Lung (tissue), 12 donors: ENCODE measurements around the gene SUPT3H. TPM values are rescaled to one million over a fixed set of nuclear protein-coding genes. Genes with fewer than 3 reads are reported as not detected.

Experiments used
- ATAC-seq: fragments of 200-7000 bp; cut with Tn5 transposase; one replicate; pipeline ENCODE4 v1.9.1; 2020; ENCODE audit warnings: moderate number of reproducible peaks; ENCODE audit not compliant: insufficient read depth, low FRiP score
- DNase-seq, 3 donors: peaks; one replicate each; pipeline ENCODE4 v3.0.0-alpha.2; 2013 to 2017
- H3K27ac ChIP-seq, 2 donors: one replicate each; pipeline ENCODE4 v1.5.1; 2013; ENCODE audit warnings: mild to moderate bottlenecking in 2 of 2, moderate library complexity in 2 of 2, control low read depth in 1 of 2, inconsistent platforms in 1 of 2, low read depth in 1 of 2, low read length in 1 of 2
- H3K27me3 ChIP-seq, 3 donors: one replicate each; pipeline ENCODE4 v1.5.1; 2013; ENCODE audit warnings: low read length in 2 of 3; ENCODE audit not compliant: control insufficient read depth in 3 of 3, insufficient read depth in 3 of 3
- H3K36me3 ChIP-seq, 4 donors: one replicate each; pipeline ENCODE4 v1.5.1; 2013; ENCODE audit warnings: low read length in 4 of 4, mild to moderate bottlenecking in 1 of 4, moderate library complexity in 1 of 4; ENCODE audit not compliant: control insufficient read depth in 4 of 4, insufficient read depth in 4 of 4
- H3K4me1 ChIP-seq, 5 donors: one replicate each; pipeline ENCODE4 v1.5.1; 2013; ENCODE audit warnings: low read length in 5 of 5, mild to moderate bottlenecking in 2 of 5, moderate library complexity in 1 of 5; ENCODE audit not compliant: control insufficient read depth in 5 of 5, insufficient read depth in 5 of 5
- H3K4me3 ChIP-seq: one replicate; pipeline ENCODE4 v1.5.1; 2013; ENCODE audit warnings: mild to moderate bottlenecking, control low read depth, moderate library complexity
- H3K9ac ChIP-seq, 2 donors: one replicate each; pipeline ENCODE4 v1.5.1; 2013; ENCODE audit warnings: low read length in 2 of 2, control low read depth in 1 of 2; ENCODE audit not compliant: insufficient read depth in 1 of 2
- H3K9me3 ChIP-seq, 4 donors: one replicate each; pipeline ENCODE4 v1.5.1; 2013; ENCODE audit warnings: low read length in 3 of 4, mild to moderate bottlenecking in 1 of 4, moderate library complexity in 1 of 4; ENCODE audit not compliant: control insufficient read depth in 4 of 4, insufficient read depth in 3 of 4
- WGBS, 2 donors: extraction: QIAGEN DNeasy Blood & Tissue Kit; methylation state at CpG; one replicate each; pipeline ENCODE4 v1.1.7; 2013; 5-methylcytosine and 5-hydroxymethylcytosine counted together
- polyA plus RNA-seq, 2 donors: library from polyadenylated mRNA; stranded (reverse); fragments of 200-250 nt; gene quantifications; one replicate each; pipeline ENCODE4 v1.2.1, GENCODE V29; 2013
- total RNA-seq, 2 donors: library from RNA; depleted of rRNA in 1 of 2; stranded (reverse); fragments of >200 nt in 1 of 2; gene quantifications; one replicate each; pipeline ENCODE4 v1.2.1, GENCODE V29; 2014 to 2021
- TF ChIP-seq, protein P1 (sequence below): IDR thresholded peaks from 2 replicates; pipeline ENCODE4 v1.5.1; 2012; ENCODE audit warnings: mild to moderate bottlenecking; ENCODE audit errors: control extremely low read depth, extremely low read depth
- donor health status: control.
- donor health status: control.
- donor health status: Bipolar disorder and iron deficiency.
- donor health status: healthy.
- donor health status: DM: yes; HTN: yes; CAD: no.

SUPT3H gene
- total and polyA plus RNA-seq, 4 donors, result 5.2 to 17.4 (median 8.2) TPM

DNA sequence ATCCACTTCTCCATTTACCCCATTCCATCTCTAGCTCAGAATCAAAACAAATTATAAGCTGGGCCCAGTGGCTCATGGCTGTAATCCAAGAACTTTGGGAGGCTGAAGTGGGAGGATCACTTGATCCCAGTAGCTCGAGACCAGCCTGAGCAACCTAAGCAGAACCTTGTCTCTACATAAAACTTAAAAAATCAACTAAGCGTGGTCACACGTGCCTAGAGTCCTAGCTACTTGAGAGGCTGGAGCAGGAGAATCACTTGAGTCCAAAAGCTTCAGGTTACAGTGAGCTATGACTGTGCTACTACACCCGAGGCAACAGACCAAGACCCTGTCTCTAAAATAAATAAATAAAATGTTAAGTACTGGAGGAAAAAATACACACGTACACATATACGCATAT lies 124.3 kb downstream of the SUPT3H start:
- Histone ChIP-seq H3K4me3 (no peak overlapping the region), H3K9me3 (no peaks in the 10 kb centered on the region), H3K4me1 (no peaks in the 10 kb centered on the region), H3K9ac (no peak overlapping the region), H3K27ac (no peak overlapping the region), H3K27me3 (no peaks in the 10 kb centered on the region), H3K36me3 (no peaks in the 10 kb centered on the region)
- ATAC-seq (no peak), DNase-seq (peak in 1 of 3 donors; percentile 10)
- 90 to 91% methylated on average over 6 of the region's 6 CpGs for WGBS, 2 donors
- TF ChIP-seq, protein P1, sequence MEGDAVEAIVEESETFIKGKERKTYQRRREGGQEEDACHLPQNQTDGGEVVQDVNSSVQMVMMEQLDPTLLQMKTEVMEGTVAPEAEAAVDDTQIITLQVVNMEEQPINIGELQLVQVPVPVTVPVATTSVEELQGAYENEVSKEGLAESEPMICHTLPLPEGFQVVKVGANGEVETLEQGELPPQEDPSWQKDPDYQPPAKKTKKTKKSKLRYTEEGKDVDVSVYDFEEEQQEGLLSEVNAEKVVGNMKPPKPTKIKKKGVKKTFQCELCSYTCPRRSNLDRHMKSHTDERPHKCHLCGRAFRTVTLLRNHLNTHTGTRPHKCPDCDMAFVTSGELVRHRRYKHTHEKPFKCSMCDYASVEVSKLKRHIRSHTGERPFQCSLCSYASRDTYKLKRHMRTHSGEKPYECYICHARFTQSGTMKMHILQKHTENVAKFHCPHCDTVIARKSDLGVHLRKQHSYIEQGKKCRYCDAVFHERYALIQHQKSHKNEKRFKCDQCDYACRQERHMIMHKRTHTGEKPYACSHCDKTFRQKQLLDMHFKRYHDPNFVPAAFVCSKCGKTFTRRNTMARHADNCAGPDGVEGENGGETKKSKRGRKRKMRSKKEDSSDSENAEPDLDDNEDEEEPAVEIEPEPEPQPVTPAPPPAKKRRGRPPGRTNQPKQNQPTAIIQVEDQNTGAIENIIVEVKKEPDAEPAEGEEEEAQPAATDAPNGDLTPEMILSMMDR, result no peak

DNA sequence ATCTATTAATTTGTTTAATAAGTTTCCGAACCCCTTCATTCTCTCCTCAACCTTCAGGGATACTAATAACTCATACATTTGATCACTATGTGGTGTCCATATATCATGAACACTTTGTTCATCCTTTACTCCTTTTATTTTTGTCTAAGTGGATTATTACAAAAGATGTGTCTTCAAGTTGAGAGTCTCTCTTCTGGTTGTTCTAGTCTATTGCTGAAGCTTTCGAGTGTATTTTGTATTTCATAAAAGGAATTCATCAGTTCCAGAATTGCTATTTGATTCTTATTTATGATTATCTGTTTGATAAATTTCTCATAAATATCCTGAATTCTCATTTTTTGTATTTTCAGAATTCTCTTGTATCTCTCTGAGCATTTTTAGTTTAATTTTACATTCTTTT lies 146.1 kb downstream of the SUPT3H start:
- no peak overlapping the region for H3K27ac ChIP-seq
- ATAC-seq, result no peak
- H3K36me3 ChIP-seq, result peaks cover 0 to 3% (median under 1%) of the 10 kb centered on the region in 4 donors
- no peak for DNase-seq
- H3K9ac ChIP-seq, result no peak overlapping the region
- no peaks in the 10 kb centered on the region for H3K27me3 ChIP-seq
- H3K4me1 ChIP-seq, result no peaks in the 10 kb centered on the region
- TF ChIP-seq, protein P1, result no peak
- 96 to 99% methylated on average over 2 of the region's 2 CpGs for WGBS, 2 donors
- H3K4me3 ChIP-seq, result no peak overlapping the region
- H3K9me3 ChIP-seq, result peaks cover 0 to 15% (median 7%) of the 10 kb centered on the region in 4 donors

DNA sequence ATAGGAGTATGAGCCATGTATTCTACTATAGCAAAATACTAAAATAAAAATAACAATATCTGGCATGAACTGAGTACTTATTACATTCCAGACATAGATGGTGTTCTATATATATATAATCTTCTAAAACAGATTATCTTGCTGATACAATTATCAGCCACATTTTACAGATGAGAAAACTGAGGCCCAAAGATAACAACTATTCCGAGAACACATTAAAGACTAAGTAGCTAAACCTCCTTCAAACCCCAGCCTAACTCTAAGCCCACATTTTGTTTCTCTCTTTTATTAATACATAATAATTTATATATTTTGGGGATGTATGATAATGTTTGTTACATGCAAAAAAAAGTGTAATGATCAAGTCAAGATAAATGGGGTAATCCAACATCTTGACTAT lies 148.3 kb downstream of the SUPT3H start:
- no peaks in the 10 kb centered on the region for H3K27me3 ChIP-seq
- WGBS, 2 donors, result 100% methylated on average over 1 of the region's 1 CpG
- DNase-seq (no peak), ATAC-seq (no peak)
- no peaks in the 10 kb centered on the region for H3K4me1 ChIP-seq
- H3K36me3 ChIP-seq, result peaks cover 0 to 3% (median 0%) of the 10 kb centered on the region in 4 donors
- TF ChIP-seq, protein P1, result no peak
- peaks cover 0 to 15% (median 7%) of the 10 kb centered on the region in 4 donors for H3K9me3 ChIP-seq
- H3K27ac ChIP-seq, result no peak overlapping the region
- no peak overlapping the region for H3K4me3 ChIP-seq
- H3K9ac ChIP-seq, result no peak overlapping the region

DNA sequence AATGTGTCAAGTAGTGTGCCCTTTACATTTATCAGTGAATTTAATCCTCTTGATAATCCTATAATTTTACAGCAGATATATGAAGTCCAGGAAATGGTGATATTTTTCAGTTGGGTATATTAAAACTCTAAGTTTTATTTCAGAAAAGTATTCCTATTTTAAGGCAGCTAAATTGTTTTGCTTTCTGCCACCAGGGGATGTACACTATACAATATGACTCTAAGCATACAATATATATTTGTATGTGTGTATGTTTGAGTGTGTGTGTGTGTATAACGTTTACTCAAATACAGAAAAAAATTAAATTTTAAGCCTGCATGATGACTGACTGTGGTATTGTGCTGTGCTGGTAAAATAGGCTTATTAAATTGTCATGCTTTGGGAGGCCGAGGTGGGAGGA lies 151.7 kb downstream of the SUPT3H start:
- H3K4me1 ChIP-seq, result no peaks in the 10 kb centered on the region
- 89 to 94% methylated on average over 2 of the region's 2 CpGs for WGBS, 2 donors
- no peaks in the 10 kb centered on the region for H3K36me3 ChIP-seq
- TF ChIP-seq, protein P1, result no peak
- H3K27ac ChIP-seq, result no peak overlapping the region
- no peaks in the 10 kb centered on the region for H3K9me3 ChIP-seq
- no peak overlapping the region for H3K9ac ChIP-seq
- DNase-seq (no peak), ATAC-seq (no peak)
- no peaks in the 10 kb centered on the region for H3K27me3 ChIP-seq
- H3K4me3 ChIP-seq, result no peak overlapping the region
